T47D (cell line): ENCODE measurements around the gene ANKH.

Experiments
- DNase-seq, 2 experiments: peaks; one replicate each; pipeline versions ENCODE4 v3.0.0 to v3.0.0-alpha.2; 2011 to 2012; ENCODE audit warnings: low read depth in 1 of 2, low spot score in 1 of 2
- JUND ChIP-seq: IDR thresholded peaks from 2 replicates; pipeline ENCODE4 v1.6.1; 2012; ENCODE audit warnings: low read depth
- in situ Hi-C: cut with HindIII; loops from 2 replicates; pipeline ENCODE4 v1.10.0; 2016; ENCODE audit warnings: low sequenced_read_pairs, low pct_unique_long_range_greater_than_20kb

ANKH gene

GRCh38 chr5:14762549-14763216 is 108.9 kb downstream of the ANKH start:
- no peak for DNase-seq
- in situ Hi-C loops = no loop called here
- no peak for TF ChIP-seq JUND

- in situ Hi-C loops = no loop called here
- no peak for DNase-seq
- TF ChIP-seq JUND = no peak
Measured at GRCh38 chr5:14760548-14761002, 111.0 kb downstream of the ANKH start.

- in situ Hi-C loops = no loop called here
- DNase-seq = no peak
- no peak for TF ChIP-seq JUND
Measured at GRCh38 chr5:14759744-14760547, 111.6 kb downstream of the ANKH start.

- in situ Hi-C loops = no loop called here
- TF ChIP-seq JUND = no peak
Measured at GRCh38 chr5:14757850-14758249, 113.7 kb downstream of the ANKH start.

GRCh38 chr5:14756478-14756877 is 115.1 kb downstream of the ANKH start:
- TF ChIP-seq JUND = no peak
- DNase-seq = no peak
- in situ Hi-C loops = no loop called here

More at GRCh38 chr5:14757850-14758249, 113.7 kb downstream of the ANKH start:
- no peak for DNase-seq

GRCh38 chr5:14753947-14754346 is 117.6 kb downstream of the ANKH start:
- no peak for TF ChIP-seq JUND
- in situ Hi-C loops = no loop called here
- no peak for DNase-seq

GRCh38 chr5:14753292-14753691 is 118.3 kb downstream of the ANKH start:
- no peak for DNase-seq
- TF ChIP-seq JUND = no peak
- in situ Hi-C loops = no loop called here

GRCh38 chr5:14752497-14753071 is 119.0 kb downstream of the ANKH start:
- no peak for TF ChIP-seq JUND
- DNase-seq = no peak
- in situ Hi-C loops = no loop called here

GRCh38 chr5:14750712-14751111 is 120.9 kb downstream of the ANKH start:
- in situ Hi-C loops = no loop called here
- no peak for TF ChIP-seq JUND
- no peak for DNase-seq

GRCh38 chr5:14749579-14750101 is 121.9 kb downstream of the ANKH start:
- in situ Hi-C loops = no loop called here
- DNase-seq = no peak

GRCh38 chr5:14748180-14748900 is 123.2 kb downstream of the ANKH start:
- DNase-seq = no peak
- no peak for TF ChIP-seq JUND
- in situ Hi-C loops = no loop called here

More at GRCh38 chr5:14749579-14750101, 121.9 kb downstream of the ANKH start:
- no peak for TF ChIP-seq JUND

- TF ChIP-seq JUND = no peak
- in situ Hi-C loops = no loop called here
- no peak for DNase-seq
Measured at GRCh38 chr5:14745753-14746152, 125.8 kb downstream of the ANKH start.
